ENCODE data around the gene TMEM43. TPM values are rescaled to one million over a fixed set of nuclear protein-coding genes. Genes with fewer than 3 reads are reported as not detected.
A peak's percentile ranks its signal among the peaks of the same experiment; 100 is the strongest.

TMEM43 gene
- total and polyA plus RNA-seq, 4 experiments from 2014 or later: 69.3 to 143 (median 76.7) TPM

DNA sequence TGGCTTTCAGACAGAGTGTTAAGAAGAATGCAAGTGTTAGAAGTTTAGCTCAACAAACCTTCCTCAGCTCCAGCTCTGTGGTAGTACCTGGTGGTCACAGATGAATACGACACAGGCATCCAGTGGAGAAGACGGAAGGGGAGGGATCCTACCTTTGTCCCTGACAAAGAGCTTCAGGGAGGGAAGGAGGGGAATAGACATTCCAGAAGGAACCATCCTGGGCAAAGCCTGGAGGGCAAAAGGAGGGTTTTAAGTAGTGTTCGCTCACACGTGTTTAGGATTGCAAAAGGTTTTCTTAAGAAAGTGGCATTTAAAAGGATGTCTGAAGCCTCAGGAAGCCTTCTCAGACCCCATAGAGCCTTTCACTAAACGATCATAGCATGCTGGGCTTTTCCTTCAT, 3.0 kb upstream of the TMEM43 start:
- CTCF ChIA-PET (ENCODE audit: partially characterized antibody): no interaction called here
- Mint-ChIP-seq H3K4me1 (peaks cover 23 to 44% (median 36%) of the 10 kb centered on the region in 4 donors), H3K27ac (peak overlapping the region in 1 of 7 donors; percentile 96), H3K27me3 (no peaks in the 10 kb centered on the region), H3K4me3 (peak overlapping the region in 2 of 8 donors; percentile 75 to 76), H3K9me3 (no peaks in the 10 kb centered on the region), H3K36me3 (peaks cover 21 to 27% of the 10 kb centered on the region in 2 donors)
- no peak for DNase-seq
- Histone ChIP-seq H3K27me3 (ENCODE audit: insufficient read depth, low read length) (no peaks in the 10 kb centered on the region), H3K36me3 (ENCODE audit: insufficient read depth, low read length) (peaks cover 4% of the 10 kb centered on the region), H3K4me3 (ENCODE audit: low read length in 2 of 2) (no peak overlapping the region), H3K4me1 (ENCODE audit: insufficient read depth, low read length) (peaks cover 25% of the 10 kb centered on the region), H3K9me3 (ENCODE audit: control insufficient read depth in 1 of 2, low read length in 2 of 2) (no peaks in the 10 kb centered on the region), H3K27ac (ENCODE audit: low read depth, low read length) (no peak overlapping the region)
- POLR2A ChIA-PET (ENCODE audit: partially characterized antibody): interaction anchor here (11.8 to 14.1 kb wide), 2 partner anchors 24 to 54 kb away, joined by 270 to 342 read pairs; partner anchors contain the start of genes LSM3 and XPC
- intact Hi-C loops (cut with micrococcal nuclease): loop anchor here (10.0 kb wide), 1 partner anchor 467 kb away; no protein-coding TSS in a partner anchor

DNA sequence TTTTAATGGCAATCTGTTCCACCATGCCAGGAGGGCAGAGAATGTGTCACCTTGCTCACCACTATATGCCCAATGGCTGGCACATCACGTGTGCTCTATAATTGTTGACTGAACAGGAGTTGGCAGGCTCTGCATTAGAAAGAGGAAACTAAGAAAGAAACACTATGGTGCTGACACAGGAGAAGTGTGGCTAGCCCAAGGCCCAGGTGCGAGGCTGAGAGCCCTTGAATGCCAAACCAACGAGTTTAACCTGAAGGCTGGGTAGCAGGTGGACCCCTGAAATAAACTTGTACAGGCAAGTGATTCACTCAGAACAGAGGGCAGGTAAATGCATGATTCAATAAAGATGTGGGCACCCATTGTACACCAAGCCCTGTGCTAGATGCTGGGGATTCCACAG, 2.6 kb upstream of the TMEM43 start:
- no peaks in the 10 kb centered on the region for H3K9me3 ChIP-seq (ENCODE audit: control insufficient read depth in 1 of 2, low read length in 2 of 2)
- H3K4me1 ChIP-seq (ENCODE audit: insufficient read depth, low read length): peaks cover 29% of the 10 kb centered on the region
- H3K4me3 ChIP-seq (ENCODE audit: low read length in 2 of 2): no peak overlapping the region
- Mint-ChIP-seq H3K4me3 (peak overlapping the region in 7 of 8 donors; percentile 14 to 76 (median 38)), H3K9me3 (no peaks in the 10 kb centered on the region), H3K36me3 (peaks cover 21 to 29% of the 10 kb centered on the region in 2 donors), H3K27ac (peak overlapping the region in 4 of 7 donors; percentile 65 to 96 (median 72)), H3K27me3 (no peaks in the 10 kb centered on the region), H3K4me1 (peaks cover 27 to 48% (median 40%) of the 10 kb centered on the region in 4 donors)
- CTCF ChIA-PET (ENCODE audit: partially characterized antibody): interaction anchor here (5.0 kb wide), 1 partner anchor 22 kb away, joined by 41 read pairs; no protein-coding TSS in a partner anchor
- peaks cover 5% of the 10 kb centered on the region for H3K36me3 ChIP-seq (ENCODE audit: insufficient read depth, low read length)
- intact Hi-C loops (cut with micrococcal nuclease): loop anchor here (10.0 kb wide), 1 partner anchor 468 kb away; no protein-coding TSS in a partner anchor
- H3K27me3 ChIP-seq (ENCODE audit: insufficient read depth, low read length): no peaks in the 10 kb centered on the region
- POLR2A ChIA-PET (ENCODE audit: partially characterized antibody): interaction anchor here (2.5 to 14.1 kb wide), 3 partner anchors 24 to 236 kb away, joined by 6 to 342 read pairs (median 270); partner anchors contain the start of genes LSM3 and XPC
- no peak overlapping the region for H3K27ac ChIP-seq (ENCODE audit: low read depth, low read length)
- DNase-seq: no peak

DNA sequence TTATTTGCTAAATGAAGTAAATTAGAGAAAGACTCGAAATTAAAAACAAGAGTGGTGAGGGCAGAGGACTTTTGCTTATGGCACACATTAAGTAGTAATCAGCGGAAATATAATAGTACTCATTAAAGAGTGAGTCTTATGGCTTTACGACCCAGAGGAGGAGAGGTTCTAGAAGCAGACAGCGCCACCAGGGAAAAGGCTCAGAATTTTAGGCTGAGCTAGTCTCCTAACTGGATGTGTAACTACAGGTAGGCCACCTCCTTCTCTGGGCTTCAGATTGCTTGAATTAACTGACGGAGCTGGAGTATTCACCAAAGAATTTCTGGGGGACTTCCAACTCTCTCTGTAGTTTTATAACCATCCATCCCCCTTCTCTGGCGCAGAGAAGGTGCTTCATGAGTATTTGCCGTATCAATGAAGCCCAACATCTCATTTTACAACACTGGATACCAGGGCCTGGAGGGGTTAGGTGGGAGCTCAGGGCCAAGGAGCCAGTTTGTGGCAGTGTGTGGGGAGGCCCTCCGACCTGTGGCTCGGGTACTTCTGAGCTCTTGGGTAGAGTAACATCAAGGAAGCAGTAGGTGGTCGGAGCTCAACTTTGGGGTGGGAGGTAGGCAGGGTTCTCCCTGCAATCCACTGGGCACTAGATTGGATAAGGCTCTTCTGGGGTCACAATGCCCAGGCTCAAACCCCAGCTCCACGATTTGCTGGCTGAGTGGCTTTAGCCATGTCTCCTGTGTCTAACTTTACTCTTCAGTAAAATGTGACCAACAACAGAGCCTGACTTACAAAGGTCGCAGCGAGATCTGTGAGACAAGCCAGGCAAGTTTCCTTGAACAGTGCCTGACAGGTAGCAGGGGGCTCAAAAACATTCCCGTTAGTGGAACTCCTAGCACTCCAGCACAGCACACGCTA, 1.3 kb upstream of the TMEM43 start:
- Mint-ChIP-seq H3K27me3 (no peaks in the 10 kb centered on the region), H3K27ac (peak overlapping the region; percentile 94 to 97 (median 96)), H3K9me3 (no peaks in the 10 kb centered on the region), H3K4me3 (peak overlapping the region; percentile 93 to 98 (median 96)), H3K36me3 (peaks cover 29 to 41% of the 10 kb centered on the region in 2 donors), H3K4me1 (peaks cover 38 to 61% (median 51%) of the 10 kb centered on the region in 4 donors)
- intact Hi-C loops (cut with micrococcal nuclease): loop anchor here (1.0 to 10.0 kb wide), 7 partner anchors 21 to 825 kb away; partner anchors contain the start of genes LSM3, SLC6A6 and XPC
- ChIA-PET CTCF (ENCODE audit: partially characterized antibody) (interaction anchor here (0.6 to 5.0 kb wide), 8 partner anchors 13 to 1461 kb away, joined by 3 to 41 read pairs (median 4); partner anchors contain the start of genes LSM3 and XPC), POLR2A (ENCODE audit: partially characterized antibody) (interaction anchor here (1.3 to 14.1 kb wide), 12 partner anchors 11 to 1282 kb away, joined by 3 to 342 read pairs (median 10); partner anchors contain the start of genes CCDC174, LSM3, RBSN and RPL32)
- H3K27ac ChIP-seq (ENCODE audit: low read depth, low read length): peak overlapping the region; percentile 89
- DNase-seq: peak in 1 of 5 donors; percentile 14
- H3K36me3 ChIP-seq (ENCODE audit: insufficient read depth, low read length): peaks cover 18% of the 10 kb centered on the region
- H3K4me1 ChIP-seq (ENCODE audit: insufficient read depth, low read length): peaks cover 38% of the 10 kb centered on the region
- no peaks in the 10 kb centered on the region for H3K27me3 ChIP-seq (ENCODE audit: insufficient read depth, low read length)
- H3K4me3 ChIP-seq (ENCODE audit: low read length in 2 of 2): peak overlapping the region; percentile 53 to 78
- no peaks in the 10 kb centered on the region for H3K9me3 ChIP-seq (ENCODE audit: control insufficient read depth in 1 of 2, low read length in 2 of 2)

DNA sequence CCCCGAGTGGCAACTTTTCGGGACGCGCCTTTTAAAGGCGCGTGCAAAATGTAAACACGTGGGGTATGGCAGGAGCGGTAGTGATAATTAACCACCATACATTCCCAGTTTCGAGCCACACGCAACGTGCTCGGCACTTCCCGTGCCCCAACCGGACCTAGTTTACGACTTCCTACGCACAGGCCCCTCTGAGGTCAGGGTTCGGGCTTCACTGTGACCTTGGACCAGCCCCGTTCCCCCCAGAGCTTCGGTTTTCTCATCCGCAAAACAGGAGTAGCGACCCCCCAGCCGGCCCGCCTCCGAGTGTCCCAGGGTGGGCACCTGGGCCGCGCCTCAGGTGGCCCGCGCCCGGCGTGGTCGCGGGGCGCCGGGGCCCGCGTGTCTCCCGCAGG, 633 bp upstream of the TMEM43 start:
- Mint-ChIP-seq H3K4me3 (peak overlapping the region; percentile 93 to 98 (median 96)), H3K9me3 (no peaks in the 10 kb centered on the region), H3K27ac (peak overlapping the region; percentile 94 to 97 (median 96)), H3K36me3 (peaks cover 32 to 45% of the 10 kb centered on the region in 2 donors), H3K4me1 (peaks cover 38 to 65% (median 54%) of the 10 kb centered on the region in 4 donors), H3K27me3 (no peaks in the 10 kb centered on the region)
- peak overlapping the region; percentile 89 for H3K27ac ChIP-seq (ENCODE audit: low read depth, low read length)
- no peaks in the 10 kb centered on the region for H3K27me3 ChIP-seq (ENCODE audit: insufficient read depth, low read length)
- peaks cover 38% of the 10 kb centered on the region for H3K4me1 ChIP-seq (ENCODE audit: insufficient read depth, low read length)
- H3K9me3 ChIP-seq (ENCODE audit: control insufficient read depth in 1 of 2, low read length in 2 of 2): no peaks in the 10 kb centered on the region
- H3K36me3 ChIP-seq (ENCODE audit: insufficient read depth, low read length): peaks cover 19% of the 10 kb centered on the region
- DNase-seq: peak in 1 of 5 donors; percentile 69
- intact Hi-C loops (cut with micrococcal nuclease): loop anchor here (1.0 to 10.0 kb wide), 7 partner anchors 20 to 824 kb away; partner anchors contain the start of genes LSM3, SLC6A6 and XPC
- ChIA-PET POLR2A (ENCODE audit: partially characterized antibody) (interaction anchor here (0.9 to 14.1 kb wide), 17 partner anchors 9 to 1283 kb away, joined by 3 to 342 read pairs (median 7); partner anchors contain the start of genes CCDC174, HDAC11, LSM3 and NR2C2), CTCF (ENCODE audit: partially characterized antibody) (interaction anchor here (1.2 to 5.0 kb wide), 8 partner anchors 13 to 476 kb away, joined by 3 to 41 read pairs (median 9); partner anchors contain the start of genes LSM3 and XPC)
- H3K4me3 ChIP-seq (ENCODE audit: low read length in 2 of 2): peak overlapping the region; percentile 53 to 78

DNA sequence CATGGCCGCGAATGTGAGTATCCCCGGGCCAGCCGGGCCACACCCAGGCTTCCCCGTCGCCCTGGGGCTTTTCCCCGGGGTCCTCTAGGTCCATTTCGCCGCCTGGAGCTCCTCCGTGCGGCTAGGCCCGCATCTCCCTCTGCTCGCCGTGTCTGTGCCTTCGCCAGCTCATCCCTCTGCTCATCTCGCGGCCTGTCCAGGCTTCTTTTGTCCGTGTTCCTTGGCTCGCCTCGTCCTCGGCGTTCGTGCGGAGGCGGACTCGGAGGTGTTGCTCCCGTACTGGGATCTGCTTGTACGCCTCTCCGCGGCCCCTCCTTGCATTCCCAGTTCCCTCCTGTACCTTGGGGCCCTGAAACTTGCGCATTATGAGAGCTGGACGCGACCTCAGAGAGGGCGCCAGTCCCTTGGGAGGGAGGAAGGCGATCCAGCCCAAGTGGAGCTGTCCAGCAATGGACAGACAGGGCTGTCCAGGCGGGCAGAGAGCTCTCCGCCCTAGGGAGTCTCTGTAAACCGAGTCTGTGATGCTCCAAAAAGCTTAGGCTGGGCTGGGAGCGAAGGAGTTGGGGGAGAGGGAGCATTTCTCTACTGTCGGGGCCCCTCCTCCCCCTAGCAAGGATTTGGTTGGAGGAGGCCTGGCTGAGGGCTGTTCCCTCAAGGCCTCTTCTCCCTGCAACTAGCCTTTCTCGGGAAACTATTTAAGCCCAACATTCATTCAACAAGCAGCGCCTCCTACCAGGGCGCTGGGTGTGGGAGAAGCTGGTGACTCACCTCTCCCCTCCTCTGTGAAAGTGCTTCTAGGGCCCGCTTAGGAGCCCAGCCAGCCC, 553 bp downstream of the TMEM43 start:
- peak overlapping the region; percentile 94 to 97 (median 96) for H3K27ac Mint-ChIP-seq
- no peaks in the 10 kb centered on the region for H3K27me3 Mint-ChIP-seq
- intact Hi-C loops (cut with micrococcal nuclease): loop anchor here (2.0 to 10.0 kb wide), 3 partner anchors 277 to 471 kb away; partner anchors contain the start of gene SLC6A6
- Histone ChIP-seq H3K27ac (ENCODE audit: low read depth, low read length) (peak overlapping the region; percentile 89), H3K36me3 (ENCODE audit: insufficient read depth, low read length) (peaks cover 28% of the 10 kb centered on the region), H3K4me1 (ENCODE audit: insufficient read depth, low read length) (peaks cover 38% of the 10 kb centered on the region), H3K4me3 (ENCODE audit: low read length in 2 of 2) (peak overlapping the region; percentile 53 to 78), H3K9me3 (ENCODE audit: control insufficient read depth in 1 of 2, low read length in 2 of 2) (no peaks in the 10 kb centered on the region), H3K27me3 (ENCODE audit: insufficient read depth, low read length) (no peaks in the 10 kb centered on the region)
- H3K9me3 Mint-ChIP-seq: no peaks in the 10 kb centered on the region
- peak overlapping the region; percentile 94 to 98 (median 96) for H3K4me3 Mint-ChIP-seq
- CTCF ChIA-PET (ENCODE audit: partially characterized antibody): interaction anchor here (0.8 to 5.0 kb wide), 11 partner anchors 10 to 240 kb away, joined by 3 to 41 read pairs (median 3); partner anchors contain the start of genes LSM3 and XPC
- DNase-seq: peak in 4 of 5 donors; percentile 20 to 84 (median 30)
- peaks cover 38 to 62% (median 52%) of the 10 kb centered on the region in 4 donors for H3K4me1 Mint-ChIP-seq
- POLR2A ChIA-PET (ENCODE audit: partially characterized antibody): interaction anchor here (0.8 to 14.1 kb wide), 19 partner anchors 9 to 1284 kb away, joined by 3 to 342 read pairs (median 7); partner anchors contain the start of genes CCDC174, HDAC11, LSM3 and NR2C2
- H3K36me3 Mint-ChIP-seq: peaks cover 35 to 50% of the 10 kb centered on the region in 2 donors
